Forelimb muscle (tissue), 1 donor: Measurements from ENCODE around the gene PARP12. TPM values are rescaled to one million over a fixed set of nuclear protein-coding genes. Genes with fewer than 3 reads are reported as not detected.

Source experiments
- DNase-seq: peaks from one replicate; pipeline ENCODE4 v3.0.0-alpha.2; 2013; ENCODE audit warnings: low read depth
- polyA plus RNA-seq: library from polyadenylated mRNA; unstranded; fragments of 120-200 nt; gene quantifications from one replicate; pipeline ENCODE4 v1.2.1, GENCODE V29; 2013; ENCODE audit not compliant: insufficient read length

PARP12 gene
- polyA plus RNA-seq, 1 donor, result 11.3 TPM

DNA sequence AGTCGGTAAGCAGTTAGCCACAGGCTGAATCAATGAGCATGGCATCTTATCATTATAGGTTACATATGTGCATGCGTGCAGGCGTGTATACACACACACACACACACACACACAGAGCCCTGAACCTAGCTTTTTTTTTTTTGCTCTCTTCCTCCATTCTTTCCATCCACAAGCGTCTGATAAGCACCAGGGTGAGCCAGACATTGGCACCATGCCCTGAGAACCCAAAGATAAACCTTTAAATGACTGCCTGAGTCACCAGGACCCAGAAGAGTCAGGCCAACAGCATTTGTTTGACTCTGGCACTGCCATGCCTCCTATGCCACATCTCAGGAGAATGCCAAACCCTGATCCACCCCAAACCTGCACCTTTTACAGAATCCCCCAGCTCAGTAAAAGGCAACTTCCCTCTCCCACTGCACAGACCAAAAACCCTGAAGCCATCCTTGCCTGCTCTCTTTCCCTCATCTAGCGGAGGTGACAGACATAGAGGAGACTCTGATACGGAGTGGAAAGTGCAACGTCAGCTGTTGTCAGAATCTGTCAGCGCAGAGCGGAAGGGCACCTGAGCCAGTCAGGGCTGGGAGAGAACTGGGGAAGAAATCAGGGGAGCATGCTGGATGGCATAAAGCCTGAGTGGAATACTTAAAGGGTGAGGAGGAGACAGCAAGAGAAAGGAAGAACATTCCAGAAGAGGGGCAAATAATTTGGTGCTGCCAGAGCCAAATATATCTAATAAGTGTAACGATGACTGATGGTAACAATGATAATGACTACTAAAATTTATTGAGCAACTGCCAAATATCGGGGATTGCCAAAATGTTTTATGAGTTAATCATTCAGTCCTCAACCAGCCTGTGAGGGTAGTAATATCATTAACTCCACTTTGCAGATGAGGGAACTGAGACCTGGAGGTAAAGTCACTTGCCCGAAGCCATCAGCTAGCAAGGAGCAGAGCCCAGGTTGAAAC is 3.2 kb downstream of the PARP12 start:
- no peak for DNase-seq

DNA sequence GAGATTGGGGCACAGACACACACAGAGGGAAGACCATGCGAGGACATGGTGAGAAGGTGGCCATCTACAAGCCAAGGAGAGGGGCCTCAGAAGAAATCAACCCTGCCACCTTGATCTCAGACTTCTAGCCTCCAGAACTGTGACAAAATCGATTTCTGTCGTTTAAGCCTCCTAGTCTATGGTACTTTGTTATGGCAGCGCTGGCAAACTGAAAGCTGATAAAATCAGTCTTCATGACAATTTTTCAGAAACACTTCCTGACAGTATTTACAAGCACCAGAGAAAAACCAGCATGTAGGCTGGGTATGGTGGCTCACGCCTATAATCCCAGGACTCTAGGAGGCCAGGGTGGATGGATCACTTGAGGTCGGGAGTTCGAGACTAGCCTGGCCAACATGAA is 4.2 kb downstream of the PARP12 start:
- no peak for DNase-seq

DNA sequence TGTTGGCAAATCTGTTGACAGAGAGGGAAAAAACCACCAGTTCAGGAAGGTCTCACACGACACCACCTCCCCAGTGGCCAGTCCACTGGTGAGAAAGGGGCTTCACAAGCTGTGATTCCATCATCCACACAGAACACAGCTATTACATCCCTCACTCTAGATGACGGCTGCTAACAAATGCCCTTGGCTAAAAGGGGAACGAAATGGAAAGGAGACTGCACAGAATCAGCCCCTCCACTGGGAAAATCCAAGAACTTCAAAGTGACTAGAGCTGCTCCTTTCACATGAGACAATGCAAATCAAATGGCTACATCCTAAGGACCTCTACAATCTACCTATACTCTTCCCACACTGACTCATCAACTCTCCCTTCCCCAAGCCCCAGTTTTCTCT is 5.6 kb downstream of the PARP12 start:
- DNase-seq, result no peak

DNA sequence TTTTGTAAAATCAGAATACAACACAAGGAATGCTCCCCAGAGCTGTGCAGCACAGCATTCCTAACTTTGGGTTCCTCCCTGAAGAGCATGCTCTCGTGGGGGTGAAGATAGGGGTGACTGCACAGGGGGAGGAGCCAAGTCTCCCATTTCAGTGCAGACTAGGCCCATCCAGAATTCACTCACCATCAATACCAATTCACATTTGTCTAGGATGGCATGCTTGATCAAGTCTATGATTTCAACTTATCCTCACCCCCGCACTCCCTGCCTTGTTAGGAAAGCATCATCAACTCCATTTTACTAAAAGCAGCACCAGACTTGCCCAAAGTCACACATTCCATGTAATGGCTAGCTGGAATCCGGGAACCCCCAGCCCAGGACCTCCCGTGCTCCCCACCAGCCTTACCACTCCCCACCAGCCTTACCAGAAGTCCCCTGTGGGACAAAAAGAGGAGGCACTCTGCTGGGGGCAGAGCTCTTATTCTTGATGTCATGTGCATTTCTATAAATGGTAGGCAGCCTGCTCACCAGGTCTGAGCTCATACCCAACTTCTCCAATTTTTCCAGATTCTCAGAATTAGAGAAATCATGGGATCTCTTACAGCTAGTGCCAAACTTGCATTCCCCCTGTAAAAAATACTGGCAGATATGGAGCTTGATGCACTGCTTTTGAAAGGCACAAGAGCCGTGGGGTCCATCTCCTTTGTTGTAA is 6.2 kb downstream of the PARP12 start:
- DNase-seq, result no peak

DNA sequence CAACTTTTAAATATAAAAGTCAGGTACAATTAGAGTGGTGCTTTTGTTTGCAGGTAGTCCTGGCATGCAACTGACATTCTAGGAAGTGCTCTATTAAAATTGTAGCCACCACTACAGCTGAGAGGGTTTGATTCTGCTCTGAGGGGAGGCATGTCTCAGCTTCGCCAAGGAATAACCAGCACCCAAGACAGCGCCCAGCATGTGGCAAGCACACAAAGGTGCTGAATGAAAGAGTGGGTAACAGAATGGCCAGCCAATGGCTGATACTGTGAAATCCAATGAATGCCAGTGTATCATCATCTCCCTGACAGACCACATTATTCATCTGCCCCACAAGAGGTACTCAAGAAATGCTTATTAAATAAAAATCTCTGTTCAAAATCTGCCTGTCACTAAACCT is 6.9 kb downstream of the PARP12 start:
- no peak for DNase-seq

DNA sequence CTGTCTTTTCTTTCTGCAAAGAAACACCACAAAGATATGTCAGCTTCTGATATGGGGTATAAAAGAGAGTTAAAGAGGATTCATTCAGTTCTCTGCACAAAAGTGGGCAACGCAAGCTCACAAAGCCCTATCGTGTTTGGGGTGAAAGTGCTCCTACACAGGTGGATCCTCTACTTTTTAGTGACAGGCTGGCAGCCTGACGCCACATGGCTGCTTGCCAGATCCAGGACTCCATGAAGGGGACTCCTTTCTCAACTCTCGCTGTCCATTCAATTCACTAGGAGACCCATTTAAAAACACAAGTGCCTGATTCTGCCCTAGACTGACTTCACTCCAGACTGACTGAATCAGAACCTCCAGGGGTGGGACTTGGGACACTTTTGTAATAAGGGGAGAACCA is 8.0 kb downstream of the PARP12 start:
- DNase-seq, result no peak

DNA sequence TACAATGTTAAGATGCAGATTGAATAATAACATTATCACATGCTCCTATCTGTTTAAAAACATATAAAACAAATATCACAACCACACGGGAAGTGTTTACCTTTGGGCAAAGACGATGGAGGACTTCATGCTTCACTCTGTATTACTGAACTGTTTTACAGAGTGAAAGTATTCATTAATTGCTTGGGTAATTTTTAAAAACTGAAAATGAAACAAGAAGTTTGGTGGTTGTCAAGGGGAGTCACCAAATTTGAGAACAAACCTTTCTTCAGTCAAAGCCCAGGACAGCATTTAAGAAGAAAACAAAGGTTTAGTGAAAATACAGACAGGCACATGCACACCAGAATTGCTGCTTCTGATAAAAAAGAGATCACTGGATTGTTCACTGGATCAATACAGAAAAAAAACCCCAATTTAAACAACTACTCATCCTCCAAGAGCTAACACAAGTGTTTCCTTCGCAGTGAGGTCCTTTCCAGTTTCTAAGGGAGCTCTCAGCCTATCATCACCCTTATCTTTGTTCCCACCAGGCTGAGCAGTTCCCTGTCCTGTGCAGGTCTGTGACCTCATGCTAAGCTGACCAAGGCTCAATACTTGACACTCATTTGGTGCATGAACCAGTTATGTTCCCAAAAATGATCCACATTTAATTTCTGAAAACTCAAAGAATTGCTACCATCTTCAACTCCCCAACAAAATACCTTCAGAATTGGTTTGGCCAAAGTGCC is 8.8 kb downstream of the PARP12 start:
- no peak for DNase-seq

DNA sequence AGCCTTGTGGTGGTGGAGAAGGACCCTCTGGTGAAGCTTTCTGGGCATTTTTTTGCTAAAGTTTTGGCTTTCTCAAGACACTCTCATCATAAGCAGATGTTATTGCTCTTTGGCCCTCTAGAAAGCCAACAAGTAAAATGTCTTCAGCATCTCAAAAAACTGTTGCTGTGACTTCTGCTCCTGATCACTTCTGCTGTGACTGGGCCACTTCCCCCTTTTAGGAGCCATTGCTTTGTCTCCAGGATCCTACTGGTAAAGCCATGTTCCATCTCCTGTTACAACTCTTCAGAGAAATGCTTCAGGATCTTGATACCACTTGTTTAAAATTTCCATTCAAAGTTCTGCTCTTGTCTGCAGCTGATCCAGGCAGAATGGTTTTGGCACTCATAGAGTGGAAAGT is 10.9 kb downstream of the PARP12 start:
- DNase-seq, result no peak

DNA sequence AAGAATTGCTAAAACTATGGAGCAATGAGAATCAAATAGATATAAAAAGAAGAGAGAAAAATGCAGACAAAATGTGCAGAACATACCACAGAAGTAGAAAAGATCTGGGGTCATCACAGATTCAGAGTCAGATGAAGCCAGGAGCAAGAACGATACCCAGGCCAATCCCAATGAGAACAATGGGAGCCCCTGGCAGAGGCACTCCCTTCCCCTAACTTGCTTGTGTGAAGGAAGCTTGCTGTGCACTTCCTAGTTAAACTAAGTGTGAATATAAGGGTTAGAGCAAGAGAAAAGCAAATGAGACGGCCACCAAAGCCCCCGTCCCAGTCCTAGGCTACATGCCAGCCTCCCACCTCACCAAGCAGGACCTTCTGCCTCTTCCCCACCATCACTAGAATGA is 12.7 kb downstream of the PARP12 start:
- DNase-seq, result no peak

DNA sequence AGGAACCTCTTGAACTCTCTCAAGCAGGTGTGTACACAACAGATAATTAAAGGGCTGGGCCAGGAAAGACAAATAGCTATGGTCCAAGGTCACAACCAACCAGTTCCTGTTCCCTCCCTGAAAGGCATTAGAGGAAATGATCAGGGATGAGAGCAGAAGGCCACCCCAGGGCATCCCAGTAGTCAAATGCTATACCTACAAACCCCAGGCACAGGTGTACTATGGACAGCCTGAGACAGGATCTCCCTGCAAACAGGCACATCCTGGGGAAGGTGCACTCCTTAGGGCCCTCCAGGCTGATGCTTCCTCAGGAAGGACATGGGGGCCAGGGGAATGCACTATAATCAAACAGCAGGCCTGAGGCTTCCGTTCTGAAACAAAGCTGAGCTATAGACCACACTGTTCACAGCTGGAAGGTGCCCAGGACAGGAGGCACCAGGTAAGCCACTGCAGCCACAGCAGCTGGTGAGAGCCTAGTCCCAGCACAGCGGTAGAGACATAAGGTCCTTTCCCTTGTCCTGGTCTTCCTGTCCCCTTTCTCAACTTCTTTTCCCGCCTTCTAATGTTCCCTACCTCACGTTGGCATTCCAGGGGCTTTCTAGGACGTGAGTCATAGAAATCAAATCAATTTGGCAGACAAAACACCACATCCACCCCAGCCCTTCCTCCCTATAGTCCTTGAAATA is 13.3 kb downstream of the PARP12 start:
- DNase-seq, result no peak

DNA sequence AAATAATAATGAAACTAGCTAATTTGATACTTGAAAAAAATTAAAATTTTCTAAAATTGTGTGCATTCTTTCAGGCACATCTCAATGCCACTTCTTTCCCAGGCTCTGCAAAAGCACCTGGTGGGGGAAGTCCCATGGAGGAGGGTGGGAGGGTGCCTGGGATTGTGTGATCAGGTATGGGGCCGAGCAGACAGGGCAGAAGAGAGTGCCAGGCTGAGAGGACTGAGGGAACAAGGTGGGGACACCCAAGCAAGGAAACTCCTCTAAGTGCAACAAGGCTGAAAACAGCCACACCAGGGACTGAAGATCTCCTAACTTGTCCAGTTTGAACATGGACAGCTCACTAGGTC is 13.8 kb downstream of the PARP12 start:
- DNase-seq, result no peak

DNA sequence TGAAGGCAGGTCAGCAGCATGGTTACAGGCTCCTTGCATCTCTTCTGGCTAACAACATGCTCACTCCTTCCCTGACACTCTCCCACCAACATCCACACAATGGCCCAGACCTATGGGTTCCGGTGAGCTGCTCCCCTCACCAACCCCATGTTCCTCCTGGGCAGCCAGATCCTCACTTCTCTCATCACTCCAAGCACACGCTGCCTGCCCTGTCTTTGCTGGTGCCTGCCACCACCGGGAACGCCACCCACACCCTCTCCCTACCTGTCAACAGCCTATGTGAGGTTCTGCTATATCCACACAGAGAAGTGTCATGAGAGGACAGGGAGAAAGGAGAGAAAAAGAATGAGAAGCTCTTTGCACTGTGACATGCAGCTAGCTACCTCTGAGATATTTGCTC is 14.6 kb downstream of the PARP12 start:
- no peak for DNase-seq

DNA sequence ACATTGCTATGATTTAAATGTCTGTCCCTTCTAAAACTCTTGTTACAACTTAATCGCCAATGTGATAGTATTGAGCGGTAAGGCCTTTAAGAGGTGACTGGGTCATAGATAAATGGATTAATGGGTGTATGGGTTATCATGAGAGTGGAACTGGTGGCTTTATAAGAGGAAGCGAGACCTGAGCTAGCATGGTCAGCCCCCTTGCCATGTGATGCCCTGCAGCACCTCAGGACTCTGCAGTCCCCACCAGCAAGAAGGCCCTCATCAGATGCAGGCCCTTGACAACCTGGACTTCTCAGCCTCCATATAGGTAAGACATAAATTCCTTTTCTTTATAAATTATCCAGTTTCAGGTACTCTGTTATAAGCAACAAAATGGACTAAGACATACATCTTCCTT is 15.6 kb downstream of the PARP12 start:
- DNase-seq, result no peak

DNA sequence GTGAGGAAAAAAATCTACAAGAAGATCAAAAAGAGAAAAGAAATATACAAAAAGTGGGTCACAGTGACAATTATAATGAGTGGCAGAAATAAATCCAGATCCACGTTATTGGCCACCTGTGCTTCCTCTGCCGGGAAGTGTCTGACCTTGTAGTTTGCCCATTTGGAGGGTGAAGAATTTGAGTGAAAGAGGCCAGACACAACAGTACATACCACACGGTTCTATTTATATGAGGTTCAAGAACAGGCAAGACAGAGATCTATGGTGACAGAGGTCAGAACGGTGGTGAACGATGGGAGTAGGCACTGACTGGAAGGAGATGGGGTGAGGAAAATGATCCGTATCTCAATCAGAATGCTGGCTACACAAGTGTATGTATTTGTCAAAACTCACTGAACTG is 17.1 kb downstream of the PARP12 start:
- no peak for DNase-seq

DNA sequence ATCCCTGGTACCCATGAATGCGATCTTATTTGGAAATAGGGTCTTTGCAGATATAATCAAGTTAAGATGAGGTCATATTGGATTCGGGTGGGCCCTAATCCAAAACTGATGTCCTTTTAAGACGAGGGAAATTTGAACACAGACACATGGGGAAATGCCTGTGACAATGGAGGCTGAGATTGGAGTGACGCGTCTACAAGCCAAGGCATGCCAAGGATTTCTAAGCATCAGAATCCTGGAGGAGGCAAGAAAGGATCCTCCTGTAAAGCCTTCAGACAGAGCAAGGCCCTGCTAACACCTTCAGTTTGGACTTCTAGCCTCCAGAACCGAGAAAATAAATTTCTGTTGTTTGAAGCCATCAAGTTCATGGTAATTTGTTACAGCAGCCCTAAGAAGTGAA is 18.5 kb downstream of the PARP12 start:
- DNase-seq, result no peak

DNA sequence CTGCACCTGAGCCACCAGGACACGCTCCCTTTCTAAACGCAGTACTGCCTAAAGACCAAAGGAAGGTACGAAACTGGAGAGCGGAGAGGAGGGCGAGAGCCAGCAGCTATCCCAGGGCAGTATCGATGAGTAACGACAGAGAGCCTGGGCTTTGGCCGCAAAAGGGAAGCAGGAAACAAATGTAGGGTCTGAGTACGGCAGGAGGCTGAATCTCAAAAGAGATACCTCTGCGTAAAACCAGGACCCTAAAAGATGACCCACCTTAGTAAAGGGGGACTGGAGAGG is 20.4 kb downstream of the PARP12 start:
- DNase-seq, result no peak

DNA sequence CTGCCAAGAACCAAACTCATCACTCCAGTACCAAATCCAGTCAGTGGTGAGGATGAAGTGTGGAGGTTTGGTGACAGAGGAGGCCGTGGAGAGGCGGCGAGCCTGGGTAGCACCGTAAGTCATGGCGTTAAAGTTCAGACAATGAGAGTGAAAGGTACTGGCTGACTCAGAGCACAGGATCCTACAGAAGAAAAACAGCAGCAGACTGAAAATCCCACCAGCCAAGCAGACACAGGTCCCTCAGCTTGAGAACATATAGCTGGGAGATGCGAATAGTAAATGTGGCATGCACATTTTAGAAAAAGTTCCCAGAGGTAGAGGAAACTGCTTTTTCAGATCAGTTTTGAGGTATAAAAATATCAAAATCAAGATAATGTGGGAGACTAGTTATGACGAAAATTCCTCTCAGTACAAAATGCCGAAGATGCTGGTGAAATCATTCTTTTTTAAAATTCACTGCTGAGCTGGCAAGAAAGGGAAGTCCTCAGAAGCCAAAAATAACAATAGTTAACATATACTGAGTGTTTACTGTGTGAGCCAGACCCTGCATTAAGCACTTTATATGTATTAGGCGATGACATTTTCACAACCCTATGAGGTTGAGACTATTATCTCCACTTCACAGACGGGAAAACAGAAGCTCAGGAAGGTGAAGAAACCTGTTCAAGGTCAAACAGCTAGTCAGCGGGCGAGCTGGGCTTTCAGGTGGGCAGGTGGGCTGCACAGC is 20.9 kb downstream of the PARP12 start:
- DNase-seq, result no peak

DNA sequence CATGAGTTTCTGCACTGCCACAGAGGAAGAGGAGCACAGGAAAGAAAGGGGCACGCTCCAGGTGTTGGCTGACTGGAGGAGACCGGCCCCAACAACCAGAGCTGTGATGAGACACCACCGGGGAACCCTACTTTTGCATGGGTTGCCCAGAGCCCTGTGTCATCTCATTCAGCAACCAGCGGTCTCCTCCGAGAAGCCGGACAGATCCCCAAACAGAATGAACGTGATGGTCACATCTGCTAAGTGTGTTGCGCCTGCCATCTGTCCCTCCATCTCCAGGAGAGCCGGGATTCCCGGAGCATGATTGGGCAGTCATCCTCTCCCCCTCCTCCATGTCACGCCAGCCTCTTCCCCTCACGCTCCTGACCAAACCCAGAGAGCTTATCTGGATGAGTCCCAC is 22.9 kb downstream of the PARP12 start:
- no peak for DNase-seq

DNA sequence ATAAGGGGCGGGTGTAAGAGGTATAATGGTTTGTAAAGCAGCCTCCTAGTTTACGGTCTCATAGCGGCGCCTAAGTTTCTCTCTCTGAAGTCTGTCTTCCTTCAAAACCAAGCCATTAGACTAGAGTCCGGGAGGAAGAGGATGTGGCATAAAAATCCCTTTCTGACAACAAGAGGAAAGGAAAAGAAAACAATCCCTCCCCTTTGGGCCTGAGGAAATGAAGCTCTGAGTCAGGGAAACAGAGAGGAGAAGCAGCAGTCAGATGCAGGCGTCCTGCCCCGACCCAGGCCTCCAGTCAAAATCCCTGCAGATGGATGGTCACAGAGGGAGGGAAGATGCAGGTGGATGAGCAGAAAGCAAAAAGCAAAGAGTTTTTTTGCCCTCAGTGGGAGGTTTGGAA is 23.7 kb downstream of the PARP12 start:
- DNase-seq, result no peak

DNA sequence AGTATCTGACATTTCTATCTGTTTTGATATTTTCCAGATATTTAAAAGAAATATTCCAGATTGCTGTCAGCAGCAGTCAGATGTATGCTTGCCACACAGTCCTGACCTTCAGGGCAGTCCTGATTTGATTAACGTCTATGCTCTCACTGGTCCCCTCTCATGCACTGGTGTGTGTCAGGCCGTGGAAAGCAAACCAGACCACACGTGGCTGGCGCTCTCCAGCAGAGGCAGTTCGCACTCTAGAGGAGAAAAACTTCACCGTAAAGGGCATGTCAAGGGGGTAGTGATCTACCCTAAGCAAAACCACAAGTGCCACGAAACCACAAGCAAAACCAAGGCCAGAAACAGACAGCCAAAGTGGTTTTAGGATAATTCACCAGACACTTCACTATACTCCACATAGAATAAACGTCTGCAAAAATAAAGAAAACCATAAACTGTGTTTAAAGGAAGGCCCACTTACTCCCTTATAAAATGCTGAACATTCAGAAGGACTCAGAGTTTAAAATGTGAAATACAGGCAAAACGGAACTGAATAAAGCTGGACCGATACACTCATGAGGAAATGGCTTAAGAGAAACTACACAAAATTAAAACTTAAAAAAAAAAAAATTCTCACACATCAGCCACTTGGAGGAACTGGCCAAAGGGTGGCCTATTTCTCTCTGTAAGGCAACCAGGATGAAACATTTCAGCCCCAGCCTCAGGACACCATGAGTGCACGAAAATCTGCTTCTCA is 26.4 kb downstream of the PARP12 start:
- no peak for DNase-seq
